Sigmoid colon (tissue), 4 donors: ENCODE results near the gene B4GALT4.

Experiments used
- EP300 ChIP-seq, 4 donors: sonication (generic); formaldehyde crosslinking; IDR thresholded peaks; one replicate each; pipeline ENCODE4 v1.6.1; 2017; ENCODE audit warnings: antibody characterized with exemption in 4 of 4
- POLR2AphosphoS5 ChIP-seq, 4 donors: sonication (generic); formaldehyde crosslinking; IDR thresholded peaks; one replicate each; pipeline ENCODE4 v1.6.1; 2017; ENCODE audit warnings: antibody characterized with exemption in 4 of 4
- TF ChIP-seq, protein P1 (sequence below), 4 experiments: fragments of 450-650 bp in 3 of 4; fragments of 200-600 bp in 1 of 4; IDR thresholded peaks; one replicate each; pipeline ENCODE4 v1.5.1; 2016 to 2019; ENCODE audit warnings: antibody characterized with exemption in 4 of 4, mild to moderate bottlenecking in 3 of 4, moderate library complexity in 2 of 4

DNA sequence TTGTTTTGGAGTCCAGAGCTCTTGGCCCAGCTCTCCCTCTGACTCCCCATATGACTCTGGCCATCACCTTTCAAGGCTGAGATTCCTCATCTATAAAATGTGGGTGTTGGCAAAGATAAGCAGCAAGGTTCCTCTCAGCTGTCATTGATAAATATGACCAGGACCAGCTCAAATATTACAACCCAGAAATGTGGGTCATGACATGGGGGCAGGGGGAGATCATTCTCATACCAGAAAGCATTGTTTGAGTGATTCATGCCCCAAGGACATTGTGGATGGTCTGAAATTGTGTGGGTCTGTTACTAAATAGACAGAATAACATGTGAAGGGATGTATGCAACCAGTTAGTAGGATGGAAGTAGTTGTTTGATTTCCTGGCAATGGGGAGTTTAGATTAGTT is 53.4 kb downstream of the B4GALT4 start:
- TF ChIP-seq, protein P1, sequence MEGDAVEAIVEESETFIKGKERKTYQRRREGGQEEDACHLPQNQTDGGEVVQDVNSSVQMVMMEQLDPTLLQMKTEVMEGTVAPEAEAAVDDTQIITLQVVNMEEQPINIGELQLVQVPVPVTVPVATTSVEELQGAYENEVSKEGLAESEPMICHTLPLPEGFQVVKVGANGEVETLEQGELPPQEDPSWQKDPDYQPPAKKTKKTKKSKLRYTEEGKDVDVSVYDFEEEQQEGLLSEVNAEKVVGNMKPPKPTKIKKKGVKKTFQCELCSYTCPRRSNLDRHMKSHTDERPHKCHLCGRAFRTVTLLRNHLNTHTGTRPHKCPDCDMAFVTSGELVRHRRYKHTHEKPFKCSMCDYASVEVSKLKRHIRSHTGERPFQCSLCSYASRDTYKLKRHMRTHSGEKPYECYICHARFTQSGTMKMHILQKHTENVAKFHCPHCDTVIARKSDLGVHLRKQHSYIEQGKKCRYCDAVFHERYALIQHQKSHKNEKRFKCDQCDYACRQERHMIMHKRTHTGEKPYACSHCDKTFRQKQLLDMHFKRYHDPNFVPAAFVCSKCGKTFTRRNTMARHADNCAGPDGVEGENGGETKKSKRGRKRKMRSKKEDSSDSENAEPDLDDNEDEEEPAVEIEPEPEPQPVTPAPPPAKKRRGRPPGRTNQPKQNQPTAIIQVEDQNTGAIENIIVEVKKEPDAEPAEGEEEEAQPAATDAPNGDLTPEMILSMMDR (IDR thresholded peaks at IDR 0.05), result no peak
- TF ChIP-seq EP300 (IDR thresholded peaks at IDR 0.05) (no peak), POLR2AphosphoS5 (IDR thresholded peaks at IDR 0.05) (no peak)
